ENCODE results near the gene LHX2.
"Not testable (repeated sequence)": the region's sequence is repeated elsewhere in the genome, so short reads cannot be mapped to it uniquely, and the experiment has no call there.

The LHX2 gene

GRCh38 chr9:124011460-124012301 lies at the start of gene LHX2:
Gene LHX2, plus strand, starts transcription at chr9:124011768. Its CDS starts 581 bp downstream, at chr9:124012349.
- DNase-seq (ENCODE audit: low read depth), result no peak

GRCh38 chr9:123964761-123965160 lies 46.8 kb upstream of the LHX2 start:
- no peak for DNase-seq (ENCODE audit: low read depth)

- no peak for DNase-seq (ENCODE audit: low read depth)
Measured at GRCh38 chr9:123965801-123966686, 45.5 kb upstream of the LHX2 start.

GRCh38 chr9:123967323-123967722 lies 44.2 kb upstream of the LHX2 start:
- DNase-seq (ENCODE audit: low read depth), result no peak

- no peak for DNase-seq (ENCODE audit: low read depth)
Measured at GRCh38 chr9:123972618-123973017, 39.0 kb upstream of the LHX2 start.

- no peak for DNase-seq (ENCODE audit: low read depth)
Measured at GRCh38 chr9:123973590-123974223, 37.9 kb upstream of the LHX2 start.

- DNase-seq (ENCODE audit: low read depth), result no peak
Measured at GRCh38 chr9:123974471-123974870, 37.1 kb upstream of the LHX2 start.

GRCh38 chr9:123975871-123976270 lies 35.7 kb upstream of the LHX2 start:
- DNase-seq (ENCODE audit: low read depth), result no peak

- DNase-seq (ENCODE audit: low read depth), result not testable (repeated sequence)
Measured at GRCh38 chr9:123976579-123976978, 35.0 kb upstream of the LHX2 start.

- no peak for DNase-seq (ENCODE audit: low read depth)
Measured at GRCh38 chr9:123978981-123979380, 32.6 kb upstream of the LHX2 start.

GRCh38 chr9:123982535-123982934 lies 29.0 kb upstream of the LHX2 start:
- DNase-seq (ENCODE audit: low read depth), result no peak

GRCh38 chr9:123983047-123983446 lies 28.5 kb upstream of the LHX2 start:
- DNase-seq (ENCODE audit: low read depth), result no peak

GRCh38 chr9:123984802-123985201 lies 26.8 kb upstream of the LHX2 start:
- DNase-seq (ENCODE audit: low read depth), result no peak

- DNase-seq (ENCODE audit: low read depth), result no peak
Measured at GRCh38 chr9:123985869-123986268, 25.7 kb upstream of the LHX2 start.

GRCh38 chr9:123990427-123990826 lies 21.1 kb upstream of the LHX2 start:
- no peak for DNase-seq (ENCODE audit: low read depth)

- DNase-seq (ENCODE audit: low read depth), result not testable (repeated sequence)
Measured at GRCh38 chr9:123992679-123993078, 18.9 kb upstream of the LHX2 start.

- no peak for DNase-seq (ENCODE audit: low read depth)
Measured at GRCh38 chr9:123996731-123997421, 14.7 kb upstream of the LHX2 start.

- no peak for DNase-seq (ENCODE audit: low read depth)
Measured at GRCh38 chr9:123997665-123998277, 13.8 kb upstream of the LHX2 start.

- DNase-seq (ENCODE audit: low read depth), result no peak
Measured at GRCh38 chr9:123998278-123998925, 13.2 kb upstream of the LHX2 start.

- no peak for DNase-seq (ENCODE audit: low read depth)
Measured at GRCh38 chr9:123998970-123999621, 12.5 kb upstream of the LHX2 start.
